ENCODE measurements around the gene PRRC2C. TPM values are rescaled to one million over a fixed set of nuclear protein-coding genes. Genes with fewer than 3 reads are reported as not detected.
A peak's percentile ranks its signal among the peaks of the same experiment; 100 is the strongest.

Gene PRRC2C
- total RNA-seq, 2 donors from 2014 or later = 198 to 210 TPM

DNA sequence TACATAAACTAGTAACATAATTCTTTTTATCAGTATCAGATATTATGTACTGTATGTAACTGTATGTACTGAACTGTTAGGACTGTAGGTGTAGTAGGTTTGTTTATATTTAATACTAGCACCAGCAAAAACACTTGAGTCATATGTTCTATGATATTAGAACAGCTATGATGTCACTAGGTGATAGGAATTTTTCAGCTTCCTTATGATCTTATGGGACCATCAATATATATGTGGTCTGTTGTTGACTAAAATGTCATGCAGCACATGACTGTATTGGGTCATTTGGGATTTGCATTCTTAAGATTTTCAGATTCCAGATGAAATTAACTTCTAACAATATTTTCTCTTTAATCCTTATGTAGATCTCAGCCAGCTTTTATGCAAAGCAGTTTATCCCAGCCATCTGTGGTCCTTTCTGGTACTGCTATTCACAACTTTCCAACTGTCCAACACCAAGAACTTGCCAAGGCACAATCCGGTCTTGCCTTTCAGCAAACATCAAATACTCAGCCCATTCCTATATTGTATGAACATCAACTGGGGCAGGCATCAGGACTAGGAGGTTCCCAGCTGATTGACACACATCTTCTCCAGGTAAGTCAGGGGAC, 98.4 kb downstream of the PRRC2C start:
- Histone ChIP-seq H3K27me3 (ENCODE audit: control insufficient read depth, insufficient read depth, low read length, poor library complexity, severe bottlenecking) (no peaks in the 10 kb centered on the region), H3K9me3 (ENCODE audit: control insufficient read depth, low read length) (no peaks in the 10 kb centered on the region), H3K4me3 (ENCODE audit: low read length) (no peak overlapping the region), H3K36me3 (ENCODE audit: control insufficient read depth, insufficient read depth, low read length) (peaks cover 86% of the 10 kb centered on the region), H3K9ac (ENCODE audit: extremely low read depth, low read length, poor library complexity, severe bottlenecking) (no peak overlapping the region), H3K27ac (ENCODE audit: low read depth, low read length) (no peak overlapping the region), H3K4me1 (ENCODE audit: control insufficient read depth, insufficient read depth, low read length) (no peaks in the 10 kb centered on the region)
- TF ChIP-seq, protein P1, sequence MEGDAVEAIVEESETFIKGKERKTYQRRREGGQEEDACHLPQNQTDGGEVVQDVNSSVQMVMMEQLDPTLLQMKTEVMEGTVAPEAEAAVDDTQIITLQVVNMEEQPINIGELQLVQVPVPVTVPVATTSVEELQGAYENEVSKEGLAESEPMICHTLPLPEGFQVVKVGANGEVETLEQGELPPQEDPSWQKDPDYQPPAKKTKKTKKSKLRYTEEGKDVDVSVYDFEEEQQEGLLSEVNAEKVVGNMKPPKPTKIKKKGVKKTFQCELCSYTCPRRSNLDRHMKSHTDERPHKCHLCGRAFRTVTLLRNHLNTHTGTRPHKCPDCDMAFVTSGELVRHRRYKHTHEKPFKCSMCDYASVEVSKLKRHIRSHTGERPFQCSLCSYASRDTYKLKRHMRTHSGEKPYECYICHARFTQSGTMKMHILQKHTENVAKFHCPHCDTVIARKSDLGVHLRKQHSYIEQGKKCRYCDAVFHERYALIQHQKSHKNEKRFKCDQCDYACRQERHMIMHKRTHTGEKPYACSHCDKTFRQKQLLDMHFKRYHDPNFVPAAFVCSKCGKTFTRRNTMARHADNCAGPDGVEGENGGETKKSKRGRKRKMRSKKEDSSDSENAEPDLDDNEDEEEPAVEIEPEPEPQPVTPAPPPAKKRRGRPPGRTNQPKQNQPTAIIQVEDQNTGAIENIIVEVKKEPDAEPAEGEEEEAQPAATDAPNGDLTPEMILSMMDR (conservative IDR thresholded peaks at IDR 0.05) = no peak
- WGBS, 2 experiments (ENCODE audit: insufficient coverage in 1 of 2, insufficient read length in 1 of 2) = 83 to 84% methylated on average over 1 of the region's 1 CpG
- H3K36me3 Mint-ChIP-seq (ENCODE audit: low read depth) = peaks cover 64% of the 10 kb centered on the region
- H3K9me3 Mint-ChIP-seq = no peaks in the 10 kb centered on the region
- H3K27ac Mint-ChIP-seq = no peak overlapping the region
- H3K4me1 Mint-ChIP-seq = no peaks in the 10 kb centered on the region
- DNase-seq = no peak
- no peak overlapping the region for H3K4me3 Mint-ChIP-seq
- no peaks in the 10 kb centered on the region for H3K27me3 Mint-ChIP-seq (ENCODE audit: insufficient read depth)

DNA sequence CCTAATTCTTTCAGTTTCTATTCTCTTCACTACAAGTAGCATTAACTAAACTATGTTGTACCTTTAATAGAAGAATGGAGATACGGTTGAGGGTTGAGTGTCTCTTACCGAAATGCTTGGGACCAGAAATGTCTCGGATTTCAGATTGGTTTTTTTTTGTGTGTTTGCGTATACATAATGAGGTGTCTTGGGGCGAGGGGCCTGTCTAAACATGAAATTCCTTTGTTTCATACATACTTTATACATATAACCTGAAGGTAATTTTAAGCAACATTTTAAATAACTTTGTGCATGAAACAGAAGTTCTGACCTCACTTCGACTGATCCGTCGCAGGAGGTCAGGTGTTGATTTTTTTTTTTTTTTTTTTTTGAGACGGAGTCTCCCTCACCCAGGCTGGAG, 100.4 kb downstream of the PRRC2C start:
- Histone ChIP-seq H3K36me3 (ENCODE audit: control insufficient read depth, insufficient read depth, low read length) (peaks cover 85% of the 10 kb centered on the region), H3K27me3 (ENCODE audit: control insufficient read depth, insufficient read depth, low read length, poor library complexity, severe bottlenecking) (no peaks in the 10 kb centered on the region), H3K4me1 (ENCODE audit: control insufficient read depth, insufficient read depth, low read length) (no peaks in the 10 kb centered on the region), H3K27ac (ENCODE audit: low read depth, low read length) (no peak overlapping the region), H3K4me3 (ENCODE audit: low read length) (no peak overlapping the region), H3K9me3 (ENCODE audit: control insufficient read depth, low read length) (no peaks in the 10 kb centered on the region), H3K9ac (ENCODE audit: extremely low read depth, low read length, poor library complexity, severe bottlenecking) (no peak overlapping the region)
- TF ChIP-seq, protein P1 (conservative IDR thresholded peaks at IDR 0.05) = no peak
- Mint-ChIP-seq H3K27me3 (ENCODE audit: insufficient read depth) (no peaks in the 10 kb centered on the region), H3K4me3 (no peak overlapping the region), H3K9me3 (no peaks in the 10 kb centered on the region), H3K27ac (peak overlapping the region; percentile 41), H3K4me1 (no peaks in the 10 kb centered on the region), H3K36me3 (ENCODE audit: low read depth) (peaks cover 64% of the 10 kb centered on the region)
- DNase-seq = no peak
- WGBS, 2 experiments (ENCODE audit: insufficient coverage in 1 of 2, insufficient read length in 1 of 2) = 99% methylated on average over 7 of the region's 9 CpGs; no CpG with 5 or more reads in 1 of the 2 experiments

DNA sequence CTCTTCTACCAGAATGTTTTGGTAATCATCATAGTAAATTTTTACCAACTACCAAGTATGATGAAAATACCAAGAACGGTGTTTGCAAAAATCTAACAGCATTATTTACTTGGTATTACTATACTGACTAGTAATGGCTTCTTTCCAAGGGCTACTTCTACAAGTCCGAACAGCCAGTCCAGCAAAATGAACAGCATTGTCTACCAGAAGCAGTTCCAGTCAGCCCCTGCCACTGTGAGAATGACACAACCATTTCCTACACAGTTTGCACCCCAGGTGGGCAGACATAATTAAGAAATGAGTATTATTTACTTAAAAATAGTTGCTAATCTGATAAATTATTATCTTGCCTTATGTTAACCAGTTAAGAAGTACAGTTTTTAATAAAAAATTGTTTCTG, 102.9 kb downstream of the PRRC2C start:
- no peaks in the 10 kb centered on the region for H3K9me3 ChIP-seq (ENCODE audit: control insufficient read depth, low read length)
- H3K4me1 ChIP-seq (ENCODE audit: control insufficient read depth, insufficient read depth, low read length) = no peaks in the 10 kb centered on the region
- TF ChIP-seq, protein P1 (conservative IDR thresholded peaks at IDR 0.05) = no peak
- H3K27me3 Mint-ChIP-seq (ENCODE audit: insufficient read depth) = no peaks in the 10 kb centered on the region
- WGBS, 2 experiments (ENCODE audit: insufficient coverage in 1 of 2, insufficient read length in 1 of 2) = 94% methylated on average over 2 of the region's 2 CpGs; no CpG with 5 or more reads in 1 of the 2 experiments
- peaks cover 76% of the 10 kb centered on the region for H3K36me3 Mint-ChIP-seq (ENCODE audit: low read depth)
- H3K27ac ChIP-seq (ENCODE audit: low read depth, low read length) = no peak overlapping the region
- peaks cover 88% of the 10 kb centered on the region for H3K36me3 ChIP-seq (ENCODE audit: control insufficient read depth, insufficient read depth, low read length)
- H3K4me1 Mint-ChIP-seq = no peaks in the 10 kb centered on the region
- DNase-seq = no peak
- no peak overlapping the region for H3K9ac ChIP-seq (ENCODE audit: extremely low read depth, low read length, poor library complexity, severe bottlenecking)
- H3K4me3 Mint-ChIP-seq = no peak overlapping the region
- H3K4me3 ChIP-seq (ENCODE audit: low read length) = no peak overlapping the region
- no peaks in the 10 kb centered on the region for H3K9me3 Mint-ChIP-seq
- H3K27ac Mint-ChIP-seq = no peak overlapping the region
- H3K27me3 ChIP-seq (ENCODE audit: control insufficient read depth, insufficient read depth, low read length, poor library complexity, severe bottlenecking) = no peaks in the 10 kb centered on the region

Data from endodermal cell (in vitro differentiated cells).